Measurements from ENCODE around the gene SCARB2. TPM values are rescaled to one million over a fixed set of nuclear protein-coding genes. Genes with fewer than 3 reads are reported as not detected.
A peak's percentile ranks its signal among the peaks of the same experiment; 100 is the strongest.

The SCARB2 gene
- total and polyA plus RNA-seq, 9 donors: 101 to 154 (median 120) TPM

GRCh38 chr4:76203541-76203940 is 10.1 kb downstream of the SCARB2 start:
- H3K27me3 ChIP-seq (ENCODE audit: control insufficient read depth, insufficient read depth, low read length): no peaks in the 10 kb centered on the region
- H3K4me1 ChIP-seq (ENCODE audit: control insufficient read depth, insufficient read depth, low read length): peaks cover 37% of the 10 kb centered on the region
- no peaks in the 10 kb centered on the region for H3K36me3 ChIP-seq (ENCODE audit: control insufficient read depth, insufficient read depth, low read length)
- DNase-seq: peak; percentile 78
- H3K4me3 ChIP-seq (ENCODE audit: low read length): no peak overlapping the region
- 67% methylated on average over 1 of the region's 4 CpGs for WGBS (ENCODE audit: insufficient coverage)
- no peaks in the 10 kb centered on the region for H3K9me3 ChIP-seq (replicated peaks; ENCODE audit: control insufficient read depth, low read depth, low read length)
- H3K27ac ChIP-seq (ENCODE audit: low read length): peak overlapping the region; percentile 83

- H3K4me1 ChIP-seq (ENCODE audit: control insufficient read depth, insufficient read depth, low read length): peaks cover 52% of the 10 kb centered on the region
- no peak overlapping the region for H3K4me3 ChIP-seq (ENCODE audit: low read length)
- DNase-seq: no peak
- peaks cover 11% of the 10 kb centered on the region for H3K36me3 ChIP-seq (ENCODE audit: control insufficient read depth, insufficient read depth, low read length)
- no CpG with 5 or more reads among the region's 4 CpGs for WGBS (ENCODE audit: insufficient coverage)
- H3K9me3 ChIP-seq (replicated peaks; ENCODE audit: control insufficient read depth, low read depth, low read length): no peaks in the 10 kb centered on the region
- peak overlapping the region; percentile 92 for H3K27ac ChIP-seq (ENCODE audit: low read length)
- H3K27me3 ChIP-seq (ENCODE audit: control insufficient read depth, insufficient read depth, low read length): no peaks in the 10 kb centered on the region
Measured at GRCh38 chr4:76201276-76201675, 12.3 kb downstream of the SCARB2 start.

- WGBS (ENCODE audit: insufficient coverage): 87% methylated on average over 4 of the region's 4 CpGs
- Histone ChIP-seq H3K4me3 (ENCODE audit: low read length) (no peak overlapping the region), H3K36me3 (ENCODE audit: control insufficient read depth, insufficient read depth, low read length) (peaks cover 11% of the 10 kb centered on the region), H3K4me1 (ENCODE audit: control insufficient read depth, insufficient read depth, low read length) (peaks cover 50% of the 10 kb centered on the region), H3K27me3 (ENCODE audit: control insufficient read depth, insufficient read depth, low read length) (no peaks in the 10 kb centered on the region), H3K27ac (ENCODE audit: low read length) (peak overlapping the region; percentile 92), H3K9me3 (replicated peaks; ENCODE audit: control insufficient read depth, low read depth, low read length) (no peaks in the 10 kb centered on the region)
- DNase-seq: peak; percentile 66
Measured at GRCh38 chr4:76200771-76201231, 12.8 kb downstream of the SCARB2 start.

GRCh38 chr4:76199664-76200211 is 13.9 kb downstream of the SCARB2 start:
- H3K27me3 ChIP-seq (ENCODE audit: control insufficient read depth, insufficient read depth, low read length): no peaks in the 10 kb centered on the region
- no peaks in the 10 kb centered on the region for H3K9me3 ChIP-seq (replicated peaks; ENCODE audit: control insufficient read depth, low read depth, low read length)
- peaks cover 22% of the 10 kb centered on the region for H3K36me3 ChIP-seq (ENCODE audit: control insufficient read depth, insufficient read depth, low read length)
- DNase-seq: peak; percentile 43
- H3K27ac ChIP-seq (ENCODE audit: low read length): peak overlapping the region; percentile 92
- H3K4me1 ChIP-seq (ENCODE audit: control insufficient read depth, insufficient read depth, low read length): peaks cover 48% of the 10 kb centered on the region
- 52% methylated on average over 10 of the region's 13 CpGs for WGBS (ENCODE audit: insufficient coverage)
- no peak overlapping the region for H3K4me3 ChIP-seq (ENCODE audit: low read length)

GRCh38 chr4:76198411-76199237 is 15.0 kb downstream of the SCARB2 start:
- Histone ChIP-seq H3K4me1 (ENCODE audit: control insufficient read depth, insufficient read depth, low read length) (peaks cover 48% of the 10 kb centered on the region), H3K27me3 (ENCODE audit: control insufficient read depth, insufficient read depth, low read length) (no peaks in the 10 kb centered on the region), H3K4me3 (ENCODE audit: low read length) (no peak overlapping the region), H3K9me3 (replicated peaks; ENCODE audit: control insufficient read depth, low read depth, low read length) (no peaks in the 10 kb centered on the region), H3K27ac (ENCODE audit: low read length) (peak overlapping the region; percentile 92), H3K36me3 (ENCODE audit: control insufficient read depth, insufficient read depth, low read length) (peaks cover 33% of the 10 kb centered on the region)
- peak; percentile 84 for DNase-seq
- WGBS (ENCODE audit: insufficient coverage): no CpG with 5 or more reads among the region's 4 CpGs

GRCh38 chr4:76197971-76198410 is 15.6 kb downstream of the SCARB2 start:
- 0% methylated on average over 1 of the region's 5 CpGs for WGBS (ENCODE audit: insufficient coverage)
- Histone ChIP-seq H3K36me3 (ENCODE audit: control insufficient read depth, insufficient read depth, low read length) (peaks cover 40% of the 10 kb centered on the region), H3K27me3 (ENCODE audit: control insufficient read depth, insufficient read depth, low read length) (no peaks in the 10 kb centered on the region), H3K27ac (ENCODE audit: low read length) (peak overlapping the region; percentile 92), H3K9me3 (replicated peaks; ENCODE audit: control insufficient read depth, low read depth, low read length) (peaks cover 4% of the 10 kb centered on the region), H3K4me3 (ENCODE audit: low read length) (no peak overlapping the region), H3K4me1 (ENCODE audit: control insufficient read depth, insufficient read depth, low read length) (peaks cover 47% of the 10 kb centered on the region)
- peak; percentile 71 for DNase-seq

- Histone ChIP-seq H3K36me3 (ENCODE audit: control insufficient read depth, insufficient read depth, low read length) (peaks cover 47% of the 10 kb centered on the region), H3K27me3 (ENCODE audit: control insufficient read depth, insufficient read depth, low read length) (no peaks in the 10 kb centered on the region), H3K4me3 (ENCODE audit: low read length) (no peak overlapping the region), H3K4me1 (ENCODE audit: control insufficient read depth, insufficient read depth, low read length) (peaks cover 45% of the 10 kb centered on the region), H3K9me3 (replicated peaks; ENCODE audit: control insufficient read depth, low read depth, low read length) (peaks cover 9% of the 10 kb centered on the region), H3K27ac (ENCODE audit: low read length) (peak overlapping the region; percentile 92)
- DNase-seq: no peak
- 67% methylated on average over 2 of the region's 10 CpGs for WGBS (ENCODE audit: insufficient coverage)
Measured at GRCh38 chr4:76197031-76197743, 16.4 kb downstream of the SCARB2 start.

GRCh38 chr4:76196376-76196775 is 17.2 kb downstream of the SCARB2 start:
- no peak for DNase-seq
- Histone ChIP-seq H3K4me1 (ENCODE audit: control insufficient read depth, insufficient read depth, low read length) (peaks cover 45% of the 10 kb centered on the region), H3K27me3 (ENCODE audit: control insufficient read depth, insufficient read depth, low read length) (no peaks in the 10 kb centered on the region), H3K36me3 (ENCODE audit: control insufficient read depth, insufficient read depth, low read length) (peaks cover 52% of the 10 kb centered on the region), H3K27ac (ENCODE audit: low read length) (no peak overlapping the region), H3K9me3 (replicated peaks; ENCODE audit: control insufficient read depth, low read depth, low read length) (peaks cover 9% of the 10 kb centered on the region), H3K4me3 (ENCODE audit: low read length) (no peak overlapping the region)
- WGBS (ENCODE audit: insufficient coverage): 100% methylated on average over 2 of the region's 2 CpGs

- DNase-seq: no peak
- 95% methylated on average over 3 of the region's 3 CpGs for WGBS (ENCODE audit: insufficient coverage)
- Histone ChIP-seq H3K36me3 (ENCODE audit: control insufficient read depth, insufficient read depth, low read length) (peaks cover 52% of the 10 kb centered on the region), H3K9me3 (replicated peaks; ENCODE audit: control insufficient read depth, low read depth, low read length) (peaks cover 9% of the 10 kb centered on the region), H3K4me1 (ENCODE audit: control insufficient read depth, insufficient read depth, low read length) (peaks cover 35% of the 10 kb centered on the region), H3K27me3 (ENCODE audit: control insufficient read depth, insufficient read depth, low read length) (no peaks in the 10 kb centered on the region), H3K4me3 (ENCODE audit: low read length) (no peak overlapping the region), H3K27ac (ENCODE audit: low read length) (no peak overlapping the region)
Measured at GRCh38 chr4:76195326-76195725, 18.3 kb downstream of the SCARB2 start.

- Histone ChIP-seq H3K9me3 (replicated peaks; ENCODE audit: control insufficient read depth, low read depth, low read length) (peaks cover 9% of the 10 kb centered on the region), H3K27ac (ENCODE audit: low read length) (no peak overlapping the region), H3K4me1 (ENCODE audit: control insufficient read depth, insufficient read depth, low read length) (peaks cover 27% of the 10 kb centered on the region), H3K27me3 (ENCODE audit: control insufficient read depth, insufficient read depth, low read length) (no peaks in the 10 kb centered on the region), H3K36me3 (ENCODE audit: control insufficient read depth, insufficient read depth, low read length) (peaks cover 52% of the 10 kb centered on the region), H3K4me3 (ENCODE audit: low read length) (no peak overlapping the region)
- no CpG with 5 or more reads among the region's 2 CpGs for WGBS (ENCODE audit: insufficient coverage)
- DNase-seq: no peak
Measured at GRCh38 chr4:76194325-76194724, 19.3 kb downstream of the SCARB2 start.

All from muscle of leg (tissue), 11 donors.